ENCODE data around the gene TMC4.
A peak's percentile ranks its signal among the peaks of the same experiment; 100 is the strongest.

Gene TMC4, protein sequence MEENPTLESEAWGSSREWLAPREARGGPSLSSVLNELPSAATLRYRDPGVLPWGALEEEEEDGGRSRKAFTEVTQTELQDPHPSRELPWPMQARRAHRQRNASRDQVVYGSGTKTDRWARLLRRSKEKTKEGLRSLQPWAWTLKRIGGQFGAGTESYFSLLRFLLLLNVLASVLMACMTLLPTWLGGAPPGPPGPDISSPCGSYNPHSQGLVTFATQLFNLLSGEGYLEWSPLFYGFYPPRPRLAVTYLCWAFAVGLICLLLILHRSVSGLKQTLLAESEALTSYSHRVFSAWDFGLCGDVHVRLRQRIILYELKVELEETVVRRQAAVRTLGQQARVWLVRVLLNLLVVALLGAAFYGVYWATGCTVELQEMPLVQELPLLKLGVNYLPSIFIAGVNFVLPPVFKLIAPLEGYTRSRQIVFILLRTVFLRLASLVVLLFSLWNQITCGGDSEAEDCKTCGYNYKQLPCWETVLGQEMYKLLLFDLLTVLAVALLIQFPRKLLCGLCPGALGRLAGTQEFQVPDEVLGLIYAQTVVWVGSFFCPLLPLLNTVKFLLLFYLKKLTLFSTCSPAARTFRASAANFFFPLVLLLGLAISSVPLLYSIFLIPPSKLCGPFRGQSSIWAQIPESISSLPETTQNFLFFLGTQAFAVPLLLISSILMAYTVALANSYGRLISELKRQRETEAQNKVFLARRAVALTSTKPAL

DNA sequence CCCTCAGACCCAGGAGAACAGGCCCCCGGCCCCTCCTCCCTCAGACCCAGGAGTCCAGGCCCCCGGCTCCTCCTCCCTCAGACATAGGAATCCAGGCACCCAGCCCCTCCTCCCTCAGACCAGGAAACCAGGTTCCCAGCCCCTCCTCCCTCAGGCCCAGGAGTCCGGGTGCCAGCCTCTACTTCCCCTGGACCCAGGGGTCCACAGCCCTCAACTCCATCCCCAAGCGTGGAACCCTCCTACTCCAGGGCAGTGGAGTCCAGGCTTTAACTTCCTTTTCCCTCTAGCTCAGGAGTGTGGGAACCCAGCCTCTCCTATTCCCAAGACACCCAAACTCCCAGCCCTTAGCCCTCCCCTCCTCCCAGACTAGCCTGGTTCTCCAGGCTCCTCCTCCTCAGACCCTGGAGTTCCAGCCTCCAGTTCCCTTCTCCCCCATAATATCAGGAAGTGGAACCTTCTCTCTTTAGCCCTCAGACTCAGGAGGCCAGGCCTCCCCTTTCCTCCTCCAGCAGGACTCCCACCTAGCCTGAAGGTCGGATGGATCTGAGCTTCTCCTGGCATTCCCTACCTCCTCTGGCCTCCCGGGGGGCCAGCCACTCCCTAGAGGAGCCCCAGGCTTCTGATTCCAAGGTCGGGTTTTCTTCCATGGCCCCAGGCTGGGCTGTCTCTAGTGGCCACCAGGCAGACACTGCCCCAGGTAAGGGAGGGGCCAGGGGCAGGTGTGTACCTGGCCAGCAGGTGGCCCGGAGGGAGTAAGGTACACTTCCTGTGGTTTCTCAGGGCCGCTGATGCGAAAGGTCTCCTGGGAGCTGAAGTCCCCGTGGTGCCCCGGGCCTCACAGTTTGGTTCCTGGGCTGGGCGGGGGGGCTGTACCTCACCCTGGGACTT is at the start of gene TMC4:
TSS of gene TMC4 (minus strand) at position 690 of the 888 bp plus-strand sequence. CDS start at position 647, 43 bp downstream.
- TF ChIP-seq FOXM1 (IDR thresholded peaks at IDR 0.05; ENCODE audit: borderline replicate concordance, low read depth), result no peak
- 0 out of 2 replicates have a peak, but pooled peaks have one; percentile 32 for TF ChIP-seq CREB1 (IDR thresholded peaks at IDR 0.05; ENCODE audit: low read depth)
- TF ChIP-seq YY1 (IDR thresholded peaks at IDR 0.05; ENCODE audit: low read depth), result 0 out of 2 replicates have a peak, but pooled peaks have one; percentile 60
- TF ChIP-seq, protein P1, sequence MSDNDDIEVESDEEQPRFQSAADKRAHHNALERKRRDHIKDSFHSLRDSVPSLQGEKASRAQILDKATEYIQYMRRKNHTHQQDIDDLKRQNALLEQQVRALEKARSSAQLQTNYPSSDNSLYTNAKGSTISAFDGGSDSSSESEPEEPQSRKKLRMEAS (IDR thresholded peaks at IDR 0.05), result peak; percentile 47; the same call in 1 of the 2 replicates
- TF ChIP-seq, protein P2, sequence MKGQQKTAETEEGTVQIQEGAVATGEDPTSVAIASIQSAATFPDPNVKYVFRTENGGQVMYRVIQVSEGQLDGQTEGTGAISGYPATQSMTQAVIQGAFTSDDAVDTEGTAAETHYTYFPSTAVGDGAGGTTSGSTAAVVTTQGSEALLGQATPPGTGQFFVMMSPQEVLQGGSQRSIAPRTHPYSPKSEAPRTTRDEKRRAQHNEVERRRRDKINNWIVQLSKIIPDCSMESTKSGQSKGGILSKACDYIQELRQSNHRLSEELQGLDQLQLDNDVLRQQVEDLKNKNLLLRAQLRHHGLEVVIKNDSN (IDR thresholded peaks at IDR 0.05), result peak; percentile 41; the same call in 1 of the 2 replicates
- TF ChIP-seq RAD21 (IDR thresholded peaks at IDR 0.05; ENCODE audit: low read depth), result no peak
- TF ChIP-seq NFIC (IDR thresholded peaks at IDR 0.05), result no peak
- 0 out of 2 replicates have a peak, but pooled peaks have one; percentile 10 for TF ChIP-seq EP300 (IDR thresholded peaks at IDR 0.05; ENCODE audit: borderline replicate concordance)
- no peak for TF ChIP-seq CEBPB (IDR thresholded peaks at IDR 0.05)
- no peak for TF ChIP-seq TAF1 (IDR thresholded peaks at IDR 0.05; ENCODE audit: low read depth)
- peak; percentile 49; the same call in 1 of the 2 replicates for TF ChIP-seq TCF12 (IDR thresholded peaks at IDR 0.05; ENCODE audit: low read depth)
- TF ChIP-seq ZBTB7A (IDR thresholded peaks at IDR 0.05; ENCODE audit: low read depth), result no peak
- TF ChIP-seq, protein P3, sequence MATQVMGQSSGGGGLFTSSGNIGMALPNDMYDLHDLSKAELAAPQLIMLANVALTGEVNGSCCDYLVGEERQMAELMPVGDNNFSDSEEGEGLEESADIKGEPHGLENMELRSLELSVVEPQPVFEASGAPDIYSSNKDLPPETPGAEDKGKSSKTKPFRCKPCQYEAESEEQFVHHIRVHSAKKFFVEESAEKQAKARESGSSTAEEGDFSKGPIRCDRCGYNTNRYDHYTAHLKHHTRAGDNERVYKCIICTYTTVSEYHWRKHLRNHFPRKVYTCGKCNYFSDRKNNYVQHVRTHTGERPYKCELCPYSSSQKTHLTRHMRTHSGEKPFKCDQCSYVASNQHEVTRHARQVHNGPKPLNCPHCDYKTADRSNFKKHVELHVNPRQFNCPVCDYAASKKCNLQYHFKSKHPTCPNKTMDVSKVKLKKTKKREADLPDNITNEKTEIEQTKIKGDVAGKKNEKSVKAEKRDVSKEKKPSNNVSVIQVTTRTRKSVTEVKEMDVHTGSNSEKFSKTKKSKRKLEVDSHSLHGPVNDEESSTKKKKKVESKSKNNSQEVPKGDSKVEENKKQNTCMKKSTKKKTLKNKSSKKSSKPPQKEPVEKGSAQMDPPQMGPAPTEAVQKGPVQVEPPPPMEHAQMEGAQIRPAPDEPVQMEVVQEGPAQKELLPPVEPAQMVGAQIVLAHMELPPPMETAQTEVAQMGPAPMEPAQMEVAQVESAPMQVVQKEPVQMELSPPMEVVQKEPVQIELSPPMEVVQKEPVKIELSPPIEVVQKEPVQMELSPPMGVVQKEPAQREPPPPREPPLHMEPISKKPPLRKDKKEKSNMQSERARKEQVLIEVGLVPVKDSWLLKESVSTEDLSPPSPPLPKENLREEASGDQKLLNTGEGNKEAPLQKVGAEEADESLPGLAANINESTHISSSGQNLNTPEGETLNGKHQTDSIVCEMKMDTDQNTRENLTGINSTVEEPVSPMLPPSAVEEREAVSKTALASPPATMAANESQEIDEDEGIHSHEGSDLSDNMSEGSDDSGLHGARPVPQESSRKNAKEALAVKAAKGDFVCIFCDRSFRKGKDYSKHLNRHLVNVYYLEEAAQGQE (IDR thresholded peaks at IDR 0.05; ENCODE audit: low read depth), result no peak
- no peak for TF ChIP-seq EGR1 (IDR thresholded peaks at IDR 0.05)
- TF ChIP-seq TEAD4 (IDR thresholded peaks at IDR 0.05), result no peak

DNA sequence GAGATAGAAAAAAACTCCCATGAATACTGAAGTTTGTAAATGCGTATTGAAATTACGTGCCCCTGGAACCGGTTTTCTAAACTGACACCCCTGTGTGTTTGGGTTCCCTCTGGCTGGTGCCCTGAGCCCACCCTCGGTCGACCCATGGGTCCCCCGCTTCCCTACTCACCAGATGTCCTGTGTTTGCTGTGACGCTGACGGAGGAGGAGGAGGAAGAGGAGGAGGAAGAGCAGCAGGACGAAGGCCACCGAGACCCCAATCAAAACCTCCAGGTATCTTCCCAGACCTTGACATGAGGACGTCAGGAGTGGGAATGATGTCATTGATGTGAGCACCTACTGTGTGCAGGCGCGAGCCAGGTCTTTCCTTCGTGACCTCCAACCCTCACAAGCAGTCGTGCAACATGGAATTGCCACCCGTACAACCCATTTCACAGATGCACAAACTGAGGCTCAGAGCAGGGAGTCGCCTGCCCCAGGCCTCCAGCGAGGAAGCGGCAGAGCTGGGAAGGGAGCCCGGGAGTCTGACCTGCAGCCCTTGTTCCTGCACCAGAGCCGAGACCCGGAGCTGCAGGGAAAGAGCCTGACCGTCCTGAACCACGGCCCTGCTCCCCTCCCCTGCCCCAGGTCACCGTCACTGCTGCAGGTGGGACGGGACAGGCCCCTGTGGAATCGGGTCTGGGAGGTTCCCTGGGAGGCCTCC is 46.2 kb upstream of the TMC4 start:
- no peak for TF ChIP-seq CREB1 (IDR thresholded peaks at IDR 0.05; ENCODE audit: low read depth)
- no peak for TF ChIP-seq FOXM1 (IDR thresholded peaks at IDR 0.05; ENCODE audit: borderline replicate concordance, low read depth)
- TF ChIP-seq CEBPB (IDR thresholded peaks at IDR 0.05), result no peak
- TF ChIP-seq RAD21 (IDR thresholded peaks at IDR 0.05; ENCODE audit: low read depth), result no peak
- TF ChIP-seq TAF1 (IDR thresholded peaks at IDR 0.05; ENCODE audit: low read depth), result no peak
- no peak for TF ChIP-seq EP300 (IDR thresholded peaks at IDR 0.05; ENCODE audit: borderline replicate concordance)
- TF ChIP-seq TEAD4 (IDR thresholded peaks at IDR 0.05), result no peak
- no peak for TF ChIP-seq NFIC (IDR thresholded peaks at IDR 0.05)
- TF ChIP-seq, protein P2 (IDR thresholded peaks at IDR 0.05), result no peak
- no peak for TF ChIP-seq YY1 (IDR thresholded peaks at IDR 0.05; ENCODE audit: low read depth)
- TF ChIP-seq, protein P1 (IDR thresholded peaks at IDR 0.05), result no peak
- TF ChIP-seq, protein P3 (IDR thresholded peaks at IDR 0.05; ENCODE audit: low read depth), result no peak
- no peak for TF ChIP-seq TCF12 (IDR thresholded peaks at IDR 0.05; ENCODE audit: low read depth)
- TF ChIP-seq ZBTB7A (IDR thresholded peaks at IDR 0.05; ENCODE audit: low read depth), result no peak
- TF ChIP-seq EGR1 (IDR thresholded peaks at IDR 0.05), result no peak

DNA sequence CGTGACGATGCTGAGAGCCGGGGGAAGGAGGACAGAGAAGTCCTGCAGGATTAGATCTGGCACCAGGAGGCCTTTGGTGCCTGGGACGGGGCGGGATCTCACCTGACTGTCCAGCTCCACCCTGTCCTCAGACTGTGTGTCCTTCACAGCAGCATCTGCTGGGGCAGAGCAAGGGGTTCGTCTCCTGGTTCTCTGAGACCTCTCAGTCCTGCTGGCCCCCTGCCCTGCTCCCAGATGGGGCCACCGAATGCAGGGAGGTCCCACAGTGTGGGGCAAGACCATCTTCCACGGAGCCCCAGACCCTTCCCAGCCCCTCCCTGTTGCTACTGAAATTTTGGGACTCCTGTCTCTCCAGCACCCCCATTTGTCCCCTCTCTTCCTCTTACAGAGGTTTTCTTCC is 45.3 kb upstream of the TMC4 start:
- TF ChIP-seq, protein P1 (IDR thresholded peaks at IDR 0.05), result no peak
- TF ChIP-seq FOXM1 (IDR thresholded peaks at IDR 0.05; ENCODE audit: borderline replicate concordance, low read depth) (no peak), ZBTB7A (IDR thresholded peaks at IDR 0.05; ENCODE audit: low read depth) (no peak), CREB1 (IDR thresholded peaks at IDR 0.05; ENCODE audit: low read depth) (no peak), TAF1 (IDR thresholded peaks at IDR 0.05; ENCODE audit: low read depth) (no peak), RAD21 (IDR thresholded peaks at IDR 0.05; ENCODE audit: low read depth) (no peak), TEAD4 (IDR thresholded peaks at IDR 0.05) (no peak), NFIC (IDR thresholded peaks at IDR 0.05) (no peak), EGR1 (IDR thresholded peaks at IDR 0.05) (no peak), EP300 (IDR thresholded peaks at IDR 0.05; ENCODE audit: borderline replicate concordance) (no peak), CEBPB (IDR thresholded peaks at IDR 0.05) (no peak), TCF12 (IDR thresholded peaks at IDR 0.05; ENCODE audit: low read depth) (no peak), YY1 (IDR thresholded peaks at IDR 0.05; ENCODE audit: low read depth) (no peak)
- TF ChIP-seq, protein P3 (IDR thresholded peaks at IDR 0.05; ENCODE audit: low read depth), result no peak
- TF ChIP-seq, protein P2 (IDR thresholded peaks at IDR 0.05), result no peak

Data from Ishikawa (cell line).